Erythroblast (primary cell): Measurements from ENCODE around the gene JAZF1.

Source experiments
- GATA1 ChIP-seq: IDR thresholded peaks from 2 replicates; pipeline ENCODE4 v1.6.1; 2011; ENCODE audit warnings: low read depth, mild to moderate bottlenecking, control low read depth, low read length, moderate library complexity
- POLR2A ChIP-seq: IDR thresholded peaks from 2 replicates; pipeline ENCODE4 v1.6.1; 2011; ENCODE audit warnings: mild to moderate bottlenecking, low read length

DNA sequence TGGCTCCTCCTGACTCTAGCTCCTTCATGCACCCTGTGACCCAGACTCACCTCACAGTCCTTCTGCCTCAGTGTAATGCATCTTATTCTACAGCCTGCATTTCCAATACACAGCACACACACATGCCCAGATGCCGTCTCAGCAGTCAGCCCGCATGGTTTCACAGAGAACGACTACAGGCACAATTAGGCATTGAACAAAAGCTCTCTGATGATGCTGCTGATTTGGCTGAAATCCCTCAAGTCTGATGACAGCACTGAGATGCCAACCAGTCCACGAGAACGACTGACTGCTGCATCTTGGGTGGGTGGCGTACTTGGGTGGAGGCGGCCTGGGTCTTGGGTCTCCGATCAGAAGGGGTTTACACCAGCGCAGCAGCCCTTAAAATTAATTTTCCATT, 240.3 kb downstream of the JAZF1 start:
- no peak for TF ChIP-seq POLR2A
- TF ChIP-seq GATA1, result no peak
